A549 (cell line): ENCODE data around the gene FAM219B. TPM values are rescaled to one million over a fixed set of nuclear protein-coding genes. Genes with fewer than 3 reads are reported as not detected.
A peak's percentile ranks its signal among the peaks of the same experiment; 100 is the strongest.

ENCODE experiments used
- ATAC-seq, 2 experiments: fragments of 200-7000 bp in 1 of 2; fragments of >200 bp in 1 of 2; cut with Nextera tagmentation in 1 of 2; cut with Tn5 transposase in 1 of 2; 3 replicates each; pipeline versions ENCODE4 v1.8.0 to v1.9.1; 2018 to 2020; ENCODE audit warnings: mild to moderate bottlenecking in 1 of 2, moderate library complexity in 1 of 2
- CTCF ChIA-PET: fragments of 300-600 bp; sonication (Branson Sonifier 250); formaldehyde crosslinking; extraction: SDS; loops from one replicate; lab custom pipeline; 2021; ENCODE audit warnings: antibody characterized with exemption, inconsistent platforms; lab: Yijun Ruan, JAX
- POLR2A ChIA-PET: fragments of 350-600 bp; formaldehyde crosslinking; extraction: SDS; loops from one replicate; lab custom pipeline; 2021; ENCODE audit warnings: antibody characterized with exemption, inconsistent platforms; lab: Yijun Ruan, JAX
- DNase-seq, 2 experiments: peaks; one replicate each; pipeline versions ENCODE4 v3.0.0 to v3.0.0-alpha.2; 2011 to 2016; ENCODE audit warnings: low read depth in 1 of 2, low spot score in 1 of 2
- FAIRE-seq: peaks from 2 replicates; lab custom pipeline; 2011; peaks lifted over from hg19 to GRCh38; lab: Jason Lieb, UNC
- H3K27ac ChIP-seq, 2 experiments: fragments of >200 bp; sonication (Bioruptor Twin); formaldehyde crosslinking; 3 replicates each; pipeline ENCODE4 v1.5.1; 2016 to 2017
- H3K4me1 ChIP-seq: fragments of >200 bp; sonication (Bioruptor Twin); formaldehyde crosslinking; 3 replicates; pipeline ENCODE4 v1.6.1; 2016
- H3K4me2 ChIP-seq: fragments of >200 bp; sonication (Bioruptor Twin); formaldehyde crosslinking; 3 replicates; pipeline ENCODE4 v1.6.1; 2016
- H3K4me3 ChIP-seq: fragments of >200 bp; sonication (Bioruptor Twin); formaldehyde crosslinking; 3 replicates; pipeline ENCODE4 v1.5.1; 2016
- H3K9me3 ChIP-seq: fragments of >200 bp; sonication (Bioruptor Twin); formaldehyde crosslinking; 3 replicates; pipeline ENCODE4 v1.6.1; 2016
- BHLHE40 ChIP-seq: IDR thresholded peaks from 2 replicates; pipeline ENCODE4 v1.6.1; 2012; ENCODE audit warnings: low read depth, low read length, inconsistent platforms
- CHD4 ChIP-seq: fragments of 200-600 bp; sonication (generic); IDR thresholded peaks from 2 replicates; pipeline ENCODE4 v1.6.1; 2016; ENCODE audit warnings: antibody characterized with exemption, mild to moderate bottlenecking, borderline replicate concordance
- EHMT2 ChIP-seq: fragments of 200-600 bp; sonication (generic); IDR thresholded peaks from 2 replicates; pipeline ENCODE4 v1.6.1; 2016; ENCODE audit warnings: antibody characterized with exemption, low read depth, mild to moderate bottlenecking, moderate library complexity
- EP300 ChIP-seq, 2 experiments: fragments of >200 bp; sonication (Bioruptor Twin); formaldehyde crosslinking; IDR thresholded peaks; 2 replicates in 1 of 2; 3 replicates in 1 of 2; pipeline ENCODE4 v1.6.1; 2016 to 2017
- FOSB ChIP-seq: fragments of 250-450 bp; sonication (Bioruptor Pico); IDR thresholded peaks from 2 replicates; pipeline ENCODE4 v1.5.0; 2020; ENCODE audit warnings: mild to moderate bottlenecking, moderate library complexity
- FOSL2 ChIP-seq, 2 experiments: fragments of 450-650 bp in 1 of 2; fragments of >200 bp in 1 of 2; sonication (Bioruptor Twin) in 1 of 2; formaldehyde crosslinking; IDR thresholded peaks; 2 replicates each; pipeline versions ENCODE4 v1.5.0 to v1.6.1; 2016 to 2020; ENCODE audit warnings: mild to moderate bottlenecking in 1 of 2, moderate library complexity in 1 of 2
- HOXB13 ChIP-seq: fragments of 250-450 bp; sonication (Bioruptor Pico); IDR thresholded peaks from 2 replicates; pipeline ENCODE4 v1.5.0; 2020; ENCODE audit warnings: low read depth, mild to moderate bottlenecking, moderate library complexity
- HOXB5 ChIP-seq: fragments of 250-450 bp; sonication (Bioruptor Pico); IDR thresholded peaks from 2 replicates; pipeline ENCODE4 v1.5.0; 2020; ENCODE audit warnings: mild to moderate bottlenecking, moderate library complexity
- JUNB ChIP-seq: fragments of >200 bp; sonication (Bioruptor Twin); formaldehyde crosslinking; IDR thresholded peaks from 2 replicates; pipeline ENCODE4 v1.6.1; 2016
- MAFK ChIP-seq: fragments of 450-650 bp; IDR thresholded peaks from 2 replicates; pipeline ENCODE4 v1.6.1; 2014; ENCODE audit not compliant: partially characterized antibody
- MAZ ChIP-seq: fragments of 150-350 bp; IDR thresholded peaks from 2 replicates; pipeline ENCODE4 v1.6.1; 2014; ENCODE audit warnings: antibody characterized with exemption, low read depth, low read length, borderline replicate concordance
- MYC ChIP-seq: IDR thresholded peaks from 2 replicates; pipeline ENCODE4 v1.6.1; 2012; ENCODE audit warnings: mild to moderate bottlenecking, inconsistent platforms, low read length, improper control_type of control experiment, borderline replicate concordance
- NR3C1 ChIP-seq: fragments of >200 bp; sonication (Bioruptor Twin); formaldehyde crosslinking; IDR thresholded peaks from 3 replicates; pipeline ENCODE4 v1.6.1; 2017
- POLR2A ChIP-seq: IDR thresholded peaks from 2 replicates; pipeline ENCODE4 v1.6.1; 2012; ENCODE audit warnings: mild to moderate bottlenecking, low read length
- SMC3 ChIP-seq: fragments of >200 bp; sonication (Bioruptor Twin); formaldehyde crosslinking; IDR thresholded peaks from 3 replicates; pipeline ENCODE4 v1.6.1; 2018; ENCODE audit warnings: inconsistent platforms
- TP53 ChIP-seq: fragments of 250-450 bp; sonication (Bioruptor Pico); IDR thresholded peaks from 2 replicates; pipeline ENCODE4 v1.5.0; 2021; ENCODE audit warnings: mild to moderate bottlenecking, moderate library complexity
- ZC3H11A ChIP-seq: fragments of 450-650 bp; IDR thresholded peaks from 2 replicates; pipeline ENCODE4 v1.6.1; 2014; ENCODE audit warnings: antibody characterized with exemption, mild to moderate bottlenecking
- WGBS: methylation state at CpG from one replicate; pipeline ENCODE4 v1.1.6; 2017; ENCODE audit errors: missing lambda C conversion rate; 5-methylcytosine and 5-hydroxymethylcytosine counted together
- polyA plus RNA-seq, 4 experiments: library from polyadenylated mRNA; depleted of rRNA in 3 of 4; stranded (reverse); fragments of >200 nt; fragmentation: RNase III in 1 of 4; extraction: RNeasy Plus Mini Kit Qiagen cat#74134 plus additional on column Dnase treatment in 1 of 4; gene quantifications; 2 replicates in 3 of 4; 3 replicates in 1 of 4; pipeline ENCODE4 v1.2.3, GENCODE V29; 2011 to 2017
- TF ChIP-seq, protein P1 (sequence below): fragments of 450-650 bp; IDR thresholded peaks from 2 replicates; pipeline ENCODE4 v1.6.1; 2014; ENCODE audit warnings: antibody characterized with exemption
- TF ChIP-seq, protein P2 (sequence below): IDR thresholded peaks from 2 replicates; pipeline ENCODE4 v1.6.1; 2012; ENCODE audit warnings: low read depth, borderline replicate concordance
- TF ChIP-seq, protein P3 (sequence below): fragments of 150-350 bp; IDR thresholded peaks from 2 replicates; pipeline ENCODE4 v1.6.1; 2014; ENCODE audit warnings: low read depth, mild to moderate bottlenecking, low read length
- TF ChIP-seq, protein P4 (sequence below): fragments of 250-450 bp; sonication (Bioruptor Pico); IDR thresholded peaks from 2 replicates; pipeline ENCODE4 v1.5.0; 2021; ENCODE audit warnings: mild to moderate bottlenecking, moderate library complexity, borderline replicate concordance
- TF ChIP-seq, protein P5 (sequence below): fragments of >200 bp; sonication (Bioruptor Twin); formaldehyde crosslinking; IDR thresholded peaks from 3 replicates; pipeline ENCODE4 v1.6.1; 2016
- TF ChIP-seq, protein P6 (sequence below): fragments of >200 bp; sonication (Bioruptor Twin); formaldehyde crosslinking; IDR thresholded peaks from 3 replicates; pipeline ENCODE4 v1.5.1; 2016
- TF ChIP-seq, protein P7 (sequence below): fragments of 250-450 bp; sonication (Bioruptor Pico); IDR thresholded peaks from 2 replicates; pipeline ENCODE4 v1.5.0; 2020; ENCODE audit warnings: low read depth, mild to moderate bottlenecking, moderate library complexity
- TF ChIP-seq, protein P8 (sequence below): IDR thresholded peaks from 2 replicates; pipeline ENCODE4 v1.6.1; 2012

The FAM219B gene
- polyA plus RNA-seq, 2 of the 4 experiments (the other 2 are of a cell fraction): 36.9 to 46.2 TPM

DNA sequence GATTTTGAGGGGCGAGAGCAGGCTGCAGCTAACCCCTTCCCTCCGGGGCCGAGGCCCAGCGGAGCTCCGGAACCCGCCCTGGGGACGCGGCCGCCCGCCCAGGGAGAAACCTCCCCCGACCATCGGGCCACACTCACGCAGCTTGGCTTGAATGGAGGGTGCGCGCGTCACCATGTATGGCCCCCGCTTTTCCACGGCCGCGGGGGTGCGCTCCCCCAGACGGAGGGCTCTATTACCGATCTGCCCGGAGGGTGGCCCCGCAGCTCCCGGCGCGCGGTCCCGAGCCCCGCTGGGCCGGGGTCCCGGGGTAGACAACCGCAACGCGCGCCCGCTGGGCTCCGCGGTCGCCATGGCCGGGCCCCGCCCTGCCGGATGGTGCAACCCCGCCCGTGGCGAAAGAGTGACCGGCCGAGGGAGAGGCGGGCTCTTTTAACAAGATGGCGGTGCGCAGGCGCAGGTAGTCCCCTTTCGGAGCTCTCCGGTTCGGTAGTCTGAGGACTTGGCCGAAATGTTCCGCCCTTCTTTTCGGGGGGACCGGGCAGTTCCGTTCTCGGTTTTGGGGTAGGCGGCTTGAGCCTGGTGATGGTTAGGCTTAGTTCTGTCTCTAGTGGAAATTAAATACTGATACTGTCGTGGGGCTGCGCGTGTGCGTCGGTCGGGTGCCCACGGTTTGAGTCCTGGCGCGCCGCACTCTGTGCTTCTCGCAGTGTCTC, at the start of gene FAM219B (continued):
- TF ChIP-seq, protein P1, sequence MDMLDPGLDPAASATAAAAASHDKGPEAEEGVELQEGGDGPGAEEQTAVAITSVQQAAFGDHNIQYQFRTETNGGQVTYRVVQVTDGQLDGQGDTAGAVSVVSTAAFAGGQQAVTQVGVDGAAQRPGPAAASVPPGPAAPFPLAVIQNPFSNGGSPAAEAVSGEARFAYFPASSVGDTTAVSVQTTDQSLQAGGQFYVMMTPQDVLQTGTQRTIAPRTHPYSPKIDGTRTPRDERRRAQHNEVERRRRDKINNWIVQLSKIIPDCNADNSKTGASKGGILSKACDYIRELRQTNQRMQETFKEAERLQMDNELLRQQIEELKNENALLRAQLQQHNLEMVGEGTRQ: no peak
- TF ChIP-seq, protein P2, sequence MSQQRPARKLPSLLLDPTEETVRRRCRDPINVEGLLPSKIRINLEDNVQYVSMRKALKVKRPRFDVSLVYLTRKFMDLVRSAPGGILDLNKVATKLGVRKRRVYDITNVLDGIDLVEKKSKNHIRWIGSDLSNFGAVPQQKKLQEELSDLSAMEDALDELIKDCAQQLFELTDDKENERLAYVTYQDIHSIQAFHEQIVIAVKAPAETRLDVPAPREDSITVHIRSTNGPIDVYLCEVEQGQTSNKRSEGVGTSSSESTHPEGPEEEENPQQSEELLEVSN: 0 out of 2 replicates have a peak, but pooled peaks have one; percentile 44
- TF ChIP-seq JUNB (no peak), FOSB (no peak), MAFK (no peak), EP300 (IDR thresholded peaks at IDR 0.05) (no peak), CHD4 (no peak), NR3C1 (no peak), EHMT2 (no peak), FOSL2 (IDR thresholded peaks at IDR 0.05) (no peak), FOSL2 (CRISPR knock-in tag; IDR thresholded peaks at IDR 0.05) (no peak), BHLHE40 (no peak), MYC (no peak)
- TF ChIP-seq, protein P3, sequence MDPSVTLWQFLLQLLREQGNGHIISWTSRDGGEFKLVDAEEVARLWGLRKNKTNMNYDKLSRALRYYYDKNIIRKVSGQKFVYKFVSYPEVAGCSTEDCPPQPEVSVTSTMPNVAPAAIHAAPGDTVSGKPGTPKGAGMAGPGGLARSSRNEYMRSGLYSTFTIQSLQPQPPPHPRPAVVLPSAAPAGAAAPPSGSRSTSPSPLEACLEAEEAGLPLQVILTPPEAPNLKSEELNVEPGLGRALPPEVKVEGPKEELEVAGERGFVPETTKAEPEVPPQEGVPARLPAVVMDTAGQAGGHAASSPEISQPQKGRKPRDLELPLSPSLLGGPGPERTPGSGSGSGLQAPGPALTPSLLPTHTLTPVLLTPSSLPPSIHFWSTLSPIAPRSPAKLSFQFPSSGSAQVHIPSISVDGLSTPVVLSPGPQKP: no peak
- TF ChIP-seq, protein P4, sequence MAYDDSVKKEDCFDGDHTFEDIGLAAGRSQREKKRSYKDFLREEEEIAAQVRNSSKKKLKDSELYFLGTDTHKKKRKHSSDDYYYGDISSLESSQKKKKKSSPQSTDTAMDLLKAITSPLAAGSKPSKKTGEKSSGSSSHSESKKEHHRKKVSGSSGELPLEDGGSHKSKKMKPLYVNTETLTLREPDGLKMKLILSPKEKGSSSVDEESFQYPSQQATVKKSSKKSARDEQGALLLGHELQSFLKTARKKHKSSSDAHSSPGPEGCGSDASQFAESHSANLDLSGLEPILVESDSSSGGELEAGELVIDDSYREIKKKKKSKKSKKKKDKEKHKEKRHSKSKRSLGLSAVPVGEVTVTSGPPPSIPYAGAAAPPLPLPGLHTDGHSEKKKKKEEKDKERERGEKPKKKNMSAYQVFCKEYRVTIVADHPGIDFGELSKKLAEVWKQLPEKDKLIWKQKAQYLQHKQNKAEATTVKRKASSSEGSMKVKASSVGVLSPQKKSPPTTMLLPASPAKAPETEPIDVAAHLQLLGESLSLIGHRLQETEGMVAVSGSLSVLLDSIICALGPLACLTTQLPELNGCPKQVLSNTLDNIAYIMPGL (CRISPR knock-in tag): no peak
- TF ChIP-seq, protein P5, sequence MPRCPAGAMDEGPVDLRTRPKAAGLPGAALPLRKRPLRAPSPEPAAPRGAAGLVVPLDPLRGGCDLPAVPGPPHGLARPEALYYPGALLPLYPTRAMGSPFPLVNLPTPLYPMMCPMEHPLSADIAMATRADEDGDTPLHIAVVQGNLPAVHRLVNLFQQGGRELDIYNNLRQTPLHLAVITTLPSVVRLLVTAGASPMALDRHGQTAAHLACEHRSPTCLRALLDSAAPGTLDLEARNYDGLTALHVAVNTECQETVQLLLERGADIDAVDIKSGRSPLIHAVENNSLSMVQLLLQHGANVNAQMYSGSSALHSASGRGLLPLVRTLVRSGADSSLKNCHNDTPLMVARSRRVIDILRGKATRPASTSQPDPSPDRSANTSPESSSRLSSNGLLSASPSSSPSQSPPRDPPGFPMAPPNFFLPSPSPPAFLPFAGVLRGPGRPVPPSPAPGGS: peak; percentile 91; the same call in 2 of the 3 replicates

DNA sequence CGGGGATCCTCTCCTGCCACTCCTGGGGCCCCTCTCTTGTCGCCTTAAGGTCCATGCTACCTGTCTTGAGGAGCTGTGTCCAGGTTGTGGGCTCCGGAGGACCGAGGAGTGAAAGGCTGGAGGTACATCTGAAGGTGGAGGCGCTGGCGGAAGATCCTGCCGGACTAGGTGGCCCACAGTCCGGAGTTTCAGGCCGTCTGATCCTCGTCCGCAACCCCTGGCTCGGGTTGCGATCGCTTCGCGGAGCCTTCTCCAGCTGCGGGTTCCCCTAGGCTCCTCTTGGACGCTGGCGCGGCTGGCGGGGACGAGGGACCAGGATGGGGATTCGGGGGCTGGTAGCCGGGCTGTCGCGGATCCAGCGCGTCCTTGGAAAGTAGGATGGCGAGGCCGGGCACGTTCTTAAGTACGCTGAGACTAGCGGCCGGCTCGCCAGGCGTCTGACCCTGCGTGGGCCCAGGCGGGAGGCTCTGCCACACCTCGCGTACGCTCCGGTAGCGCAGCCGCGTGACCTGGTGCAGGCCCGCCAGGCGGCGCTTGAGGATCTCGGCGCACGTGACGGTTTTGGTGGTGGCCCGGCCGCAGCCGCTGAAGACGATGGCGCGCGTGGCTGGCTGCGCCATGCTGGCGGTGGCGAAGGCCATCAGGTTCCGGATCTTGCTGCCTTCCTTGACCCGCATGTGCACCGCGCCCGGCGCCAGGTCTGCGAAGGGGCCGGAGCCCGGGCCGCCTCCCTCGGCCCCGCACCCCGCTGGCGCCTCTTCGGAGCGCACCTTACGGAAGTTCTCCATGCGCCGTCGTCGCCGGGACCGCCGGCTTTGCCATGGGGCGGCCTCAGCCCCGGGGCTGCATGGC, 49.4 kb upstream of the FAM219B start:
- Histone ChIP-seq H3K4me2 (peak overlapping the region; percentile 78), H3K4me1 (peaks cover 44% of the 10 kb centered on the region), H3K4me3 (peak overlapping the region; percentile 53), H3K9me3 (no peaks in the 10 kb centered on the region), H3K27ac (peak overlapping the region; percentile 82 to 92)
- POLR2A ChIA-PET: interaction anchor here (0.7 to 2.8 kb wide), 16 partner anchors 9 to 496 kb away, joined by 3 to 25 read pairs (median 6); partner anchors contain the start of genes C15orf39, COX5A, FAM219B and PPCDC
- DNase-seq: peak; percentile 47 to 85
- no peak for FAIRE-seq
- 90% methylated on average over 34 of the region's 88 CpGs for WGBS
- ATAC-seq: peak; percentile 34 to 50
- CTCF ChIA-PET: interaction anchor here (0.8 to 10.3 kb wide), 22 partner anchors 6 to 352 kb away, joined by 3 to 107 read pairs (median 5); partner anchors contain the start of genes C15orf39, PPCDC and SCAMP5
- TF ChIP-seq HOXB13: peak; percentile 96; the same call in 1 of the 2 replicates
- peak; percentile 67 for TF ChIP-seq SMC3
- no peak for TF ChIP-seq CHD4
- TF ChIP-seq HOXB5 (CRISPR knock-in tag): peak; percentile 78
- TF ChIP-seq TP53 (CRISPR knock-in tag): peak; percentile 91
- TF ChIP-seq, protein P6, sequence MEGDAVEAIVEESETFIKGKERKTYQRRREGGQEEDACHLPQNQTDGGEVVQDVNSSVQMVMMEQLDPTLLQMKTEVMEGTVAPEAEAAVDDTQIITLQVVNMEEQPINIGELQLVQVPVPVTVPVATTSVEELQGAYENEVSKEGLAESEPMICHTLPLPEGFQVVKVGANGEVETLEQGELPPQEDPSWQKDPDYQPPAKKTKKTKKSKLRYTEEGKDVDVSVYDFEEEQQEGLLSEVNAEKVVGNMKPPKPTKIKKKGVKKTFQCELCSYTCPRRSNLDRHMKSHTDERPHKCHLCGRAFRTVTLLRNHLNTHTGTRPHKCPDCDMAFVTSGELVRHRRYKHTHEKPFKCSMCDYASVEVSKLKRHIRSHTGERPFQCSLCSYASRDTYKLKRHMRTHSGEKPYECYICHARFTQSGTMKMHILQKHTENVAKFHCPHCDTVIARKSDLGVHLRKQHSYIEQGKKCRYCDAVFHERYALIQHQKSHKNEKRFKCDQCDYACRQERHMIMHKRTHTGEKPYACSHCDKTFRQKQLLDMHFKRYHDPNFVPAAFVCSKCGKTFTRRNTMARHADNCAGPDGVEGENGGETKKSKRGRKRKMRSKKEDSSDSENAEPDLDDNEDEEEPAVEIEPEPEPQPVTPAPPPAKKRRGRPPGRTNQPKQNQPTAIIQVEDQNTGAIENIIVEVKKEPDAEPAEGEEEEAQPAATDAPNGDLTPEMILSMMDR: peak; percentile 58
- TF ChIP-seq, protein P7, sequence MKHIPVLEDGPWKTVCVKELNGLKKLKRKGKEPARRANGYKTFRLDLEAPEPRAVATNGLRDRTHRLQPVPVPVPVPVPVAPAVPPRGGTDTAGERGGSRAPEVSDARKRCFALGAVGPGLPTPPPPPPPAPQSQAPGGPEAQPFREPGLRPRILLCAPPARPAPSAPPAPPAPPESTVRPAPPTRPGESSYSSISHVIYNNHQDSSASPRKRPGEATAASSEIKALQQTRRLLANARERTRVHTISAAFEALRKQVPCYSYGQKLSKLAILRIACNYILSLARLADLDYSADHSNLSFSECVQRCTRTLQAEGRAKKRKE (CRISPR knock-in tag): peak; percentile 61; the same call in 1 of the 2 replicates
- peak; percentile 90 for TF ChIP-seq BHLHE40
- TF ChIP-seq, protein P1: peak; percentile 91
- TF ChIP-seq, protein P8, sequence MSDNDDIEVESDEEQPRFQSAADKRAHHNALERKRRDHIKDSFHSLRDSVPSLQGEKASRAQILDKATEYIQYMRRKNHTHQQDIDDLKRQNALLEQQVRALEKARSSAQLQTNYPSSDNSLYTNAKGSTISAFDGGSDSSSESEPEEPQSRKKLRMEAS: peak; percentile 100
- no peak for TF ChIP-seq POLR2A
- TF ChIP-seq MAZ: no peak
- TF ChIP-seq ZC3H11A: no peak
- TF ChIP-seq MYC: peak; percentile 82; the same call in 1 of the 2 replicates
